ENCODE results near the gene ATF7. TPM values are rescaled to one million over a fixed set of nuclear protein-coding genes. Genes with fewer than 3 reads are reported as not detected.

Gene ATF7

Small RNAs within 50 kb of the gene (small RNA-seq; reads per million reads assigned to genes)
- gene AC023509.3 (ENCODE audit: insufficient read depth) = not detected
